GM18505 (cell line): ENCODE data around the gene ASAP2.

Source experiments
- ATAC-seq: cut with Tn5 transposase; IDR thresholded peaks from one replicate; pipeline ENCODE4 v1.9.1; 2021; ENCODE audit not compliant: unreplicated experiment
- POLR2A ChIP-seq: IDR thresholded peaks from 4 replicates; pipeline ENCODE4 v1.6.1; 2011; ENCODE audit warnings: borderline replicate concordance; ENCODE audit not compliant: insufficient read depth, insufficient read length; ENCODE audit errors: extremely low read depth

Gene ASAP2

DNA sequence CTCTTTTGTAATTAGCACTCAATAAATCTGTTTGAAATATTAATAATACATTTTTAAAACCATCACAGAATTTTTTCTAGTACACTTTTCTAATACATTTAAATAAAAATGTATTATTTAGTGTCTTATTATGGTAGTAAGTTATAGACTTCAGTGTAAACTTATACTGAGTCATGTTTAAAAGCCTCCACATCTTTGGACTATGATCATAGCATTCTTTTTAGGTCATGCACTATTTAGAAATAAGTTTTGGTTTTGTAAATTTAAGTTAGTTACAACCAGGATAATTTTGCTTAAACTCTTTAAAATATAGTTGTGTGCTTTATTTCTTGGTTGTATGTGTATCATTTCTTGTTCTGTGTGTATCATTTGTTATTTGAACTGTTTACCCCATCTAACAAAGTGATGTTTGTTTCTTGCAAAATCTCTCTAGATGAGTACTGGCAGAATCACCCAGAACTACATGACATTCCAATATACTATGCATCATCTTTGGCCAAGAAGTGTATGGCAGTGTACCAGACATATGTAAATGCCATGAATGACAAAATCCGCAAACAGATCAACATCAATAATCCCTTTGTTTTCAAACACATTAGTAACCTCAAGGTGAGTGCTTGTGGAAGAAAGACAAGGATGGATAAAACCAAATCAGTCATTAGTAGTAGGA is 233.6 kb downstream of the ASAP2 start:
- ATAC-seq, result no peak
- no peak for TF ChIP-seq POLR2A

DNA sequence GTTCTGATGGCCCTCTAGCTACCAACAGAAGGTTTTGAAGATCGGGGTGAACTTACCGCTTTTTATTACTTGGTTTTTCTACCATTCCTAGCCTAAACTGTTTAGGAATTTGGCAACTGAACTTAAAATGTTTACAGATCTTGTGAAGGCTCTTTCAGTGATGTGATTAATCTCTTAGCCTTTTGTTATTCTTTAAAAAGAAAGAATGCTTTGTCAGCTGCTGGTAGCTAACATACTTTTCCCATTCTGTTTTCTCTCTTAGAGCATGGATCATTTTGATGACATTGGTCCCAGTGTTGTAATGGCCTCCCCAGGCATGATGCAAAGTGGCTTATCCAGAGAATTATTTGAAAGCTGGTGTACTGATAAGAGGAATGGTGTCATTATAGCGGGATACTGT is 234.9 kb downstream of the ASAP2 start:
- no peak for ATAC-seq
- no peak for TF ChIP-seq POLR2A

DNA sequence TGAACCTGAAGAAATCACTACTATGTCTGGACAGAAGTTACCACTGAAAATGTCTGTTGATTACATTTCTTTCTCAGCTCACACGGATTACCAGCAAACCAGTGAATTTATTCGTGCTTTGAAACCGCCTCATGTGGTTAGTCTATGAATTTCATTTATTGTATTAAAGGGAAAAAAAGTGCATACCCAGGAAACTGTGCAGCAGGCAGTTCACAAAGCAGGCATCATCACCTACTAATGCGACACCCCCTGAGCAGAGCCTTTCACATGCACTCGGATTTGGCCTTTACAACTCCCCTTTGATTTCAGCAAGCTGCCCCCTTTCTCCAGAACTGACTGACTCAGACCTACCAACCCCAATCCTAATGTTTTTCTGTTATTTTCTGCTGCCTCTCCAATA is 236.9 kb downstream of the ASAP2 start:
- no peak for TF ChIP-seq POLR2A
- no peak for ATAC-seq

DNA sequence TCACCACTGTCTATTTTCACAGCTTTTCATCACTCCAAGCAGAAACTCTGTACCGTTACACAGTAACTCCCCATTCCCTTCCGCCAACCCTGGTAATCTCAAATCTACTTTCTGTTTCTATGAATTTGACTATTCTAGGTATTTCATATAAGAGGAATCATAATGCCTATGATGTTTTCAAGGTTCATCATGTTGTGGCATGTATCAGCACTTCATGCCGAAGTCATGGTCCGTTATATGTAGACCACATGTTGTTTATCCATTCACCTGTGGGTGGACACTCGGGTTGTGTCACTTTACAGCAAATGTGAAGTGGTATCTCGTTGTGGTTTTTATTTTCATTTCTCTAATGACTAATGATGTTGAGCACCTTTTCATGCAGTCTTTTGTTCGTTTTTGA is 238.5 kb downstream of the ASAP2 start:
- TF ChIP-seq POLR2A, result no peak
- ATAC-seq, result no peak

DNA sequence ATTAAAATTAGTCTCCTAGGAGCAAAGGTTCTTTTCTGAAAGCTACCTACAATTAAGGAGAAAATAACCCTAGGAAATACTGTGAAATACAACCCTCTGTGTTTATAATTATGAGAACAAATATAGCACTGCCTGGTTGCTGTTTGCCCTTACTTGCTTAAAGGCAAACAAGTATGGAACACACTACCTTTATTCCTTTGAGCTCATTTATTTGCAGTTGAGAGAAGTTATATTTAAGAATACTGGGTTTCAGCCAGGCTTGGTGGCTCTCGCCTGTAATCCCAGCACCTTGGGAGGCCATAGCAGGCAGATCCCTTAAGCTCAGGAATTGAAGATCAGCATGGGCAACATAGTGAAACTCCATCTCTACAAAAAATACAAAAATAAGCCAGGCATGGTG is 244.6 kb downstream of the ASAP2 start:
- ATAC-seq, result no peak
- TF ChIP-seq POLR2A, result no peak
